HG03558 (cell line): ENCODE data around the gene SYNE2.
"Not testable (repeated sequence)": the region's sequence is repeated elsewhere in the genome, so short reads cannot be mapped to it uniquely, and the experiment has no call there.

Experiments
- ATAC-seq: cut with Tn5 transposase; IDR thresholded peaks from one replicate; pipeline ENCODE4 v1.9.1; 2021; ENCODE audit warnings: moderate number of reproducible peaks; ENCODE audit not compliant: unreplicated experiment; ENCODE audit errors: extremely low read depth

Gene SYNE2

DNA sequence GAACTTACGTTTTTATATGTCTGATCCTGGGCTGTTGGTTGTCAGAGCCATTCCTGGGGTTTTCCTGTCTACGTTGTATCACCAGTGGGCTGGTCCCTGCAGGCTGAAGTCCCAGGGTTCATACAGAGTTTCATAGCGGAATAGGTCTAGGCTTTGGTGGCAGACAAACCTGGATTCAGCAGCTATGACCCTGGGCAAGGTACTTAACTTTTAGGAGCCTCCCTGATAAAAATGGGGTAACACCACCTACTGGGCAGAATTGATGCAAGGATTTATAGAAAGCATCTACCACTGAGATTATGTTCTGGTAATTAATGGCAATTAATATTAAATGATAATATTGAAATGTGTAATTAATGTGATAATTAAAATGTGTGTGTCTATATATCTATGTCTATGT lies 141.2 kb downstream of the SYNE2 start:
- ATAC-seq, result no peak

DNA sequence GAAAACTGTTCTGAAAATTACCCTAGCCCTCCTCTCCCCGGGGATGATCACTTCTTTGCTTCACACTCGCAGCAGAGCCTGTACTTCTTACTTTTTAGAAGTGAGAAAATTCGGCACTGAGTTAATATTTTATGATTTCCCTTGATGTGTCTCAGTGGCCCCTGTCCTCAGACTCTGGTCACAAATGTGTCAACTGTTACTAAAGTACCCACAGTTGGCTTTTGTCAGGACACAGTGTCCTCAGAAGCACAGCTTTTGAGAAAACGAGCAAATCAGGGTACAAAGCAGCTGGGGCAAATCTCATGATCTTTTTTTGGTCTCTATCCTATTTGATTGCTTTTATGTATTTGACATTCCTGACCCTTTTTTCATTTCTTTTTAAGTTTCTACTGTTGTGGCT lies 142.5 kb downstream of the SYNE2 start:
- ATAC-seq, result no peak

DNA sequence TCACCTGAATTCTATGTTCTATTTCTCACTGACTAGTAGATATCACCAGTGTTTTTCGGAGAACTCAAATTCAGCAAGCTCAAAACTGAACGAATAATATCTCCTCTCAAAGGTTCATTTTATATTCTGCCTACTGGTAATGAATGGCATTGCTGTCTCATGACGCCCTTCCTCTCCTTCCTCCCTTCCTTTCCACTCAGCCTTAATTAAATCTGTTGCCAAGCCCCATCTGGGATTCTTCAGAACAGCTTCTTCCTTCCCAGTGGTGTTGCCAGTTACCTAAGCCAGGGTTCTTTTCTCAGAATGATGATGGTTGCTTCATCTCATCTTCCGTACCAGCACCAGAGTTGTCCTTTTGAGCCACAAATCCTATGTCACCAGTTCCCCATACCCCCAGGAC lies 143.2 kb downstream of the SYNE2 start:
- no peak for ATAC-seq

GRCh38 chr14:63996625-63997220 lies 143.9 kb downstream of the SYNE2 start:
- ATAC-seq, result no peak

DNA sequence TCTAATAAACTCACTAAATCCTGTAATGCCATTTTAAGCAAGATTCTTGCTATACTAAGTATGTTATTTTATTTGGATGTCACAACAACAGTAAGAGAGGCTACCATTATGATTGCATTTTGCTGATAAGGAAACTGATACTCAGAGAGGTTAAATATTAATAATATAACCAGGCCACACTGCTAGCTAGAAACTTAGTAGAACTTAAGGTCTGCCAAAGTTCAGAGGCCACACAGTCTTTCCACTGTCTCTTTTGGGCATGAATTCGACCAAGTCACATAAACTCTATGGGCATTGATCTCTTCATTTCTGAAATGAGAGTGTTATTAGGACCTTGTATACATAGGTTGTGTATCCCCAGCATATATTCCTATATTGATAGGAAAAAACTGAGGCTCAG lies 147.9 kb downstream of the SYNE2 start:
- ATAC-seq, result no peak

DNA sequence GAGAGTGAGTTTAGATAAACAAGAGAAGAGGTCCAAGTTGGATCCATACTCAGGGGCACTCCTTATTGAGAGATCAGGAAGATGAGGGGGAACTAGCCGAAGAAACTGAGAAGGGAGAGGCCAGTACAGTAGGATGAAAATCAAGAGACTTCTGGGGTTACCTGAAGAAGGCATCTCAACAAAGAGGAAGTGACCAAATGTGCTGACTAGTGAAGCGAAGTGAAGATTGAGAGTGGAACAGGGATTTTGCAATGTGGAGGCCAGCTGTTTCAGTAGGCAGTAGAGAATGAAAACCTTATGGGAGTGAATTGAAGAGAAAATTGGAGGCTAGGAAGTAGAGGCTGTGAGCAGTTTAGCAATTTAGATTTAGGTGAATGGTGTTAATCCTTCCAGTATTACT lies 153.0 kb downstream of the SYNE2 start:
- no peak for ATAC-seq

GRCh38 chr14:64008016-64008415 lies 155.2 kb downstream of the SYNE2 start:
- no peak for ATAC-seq

DNA sequence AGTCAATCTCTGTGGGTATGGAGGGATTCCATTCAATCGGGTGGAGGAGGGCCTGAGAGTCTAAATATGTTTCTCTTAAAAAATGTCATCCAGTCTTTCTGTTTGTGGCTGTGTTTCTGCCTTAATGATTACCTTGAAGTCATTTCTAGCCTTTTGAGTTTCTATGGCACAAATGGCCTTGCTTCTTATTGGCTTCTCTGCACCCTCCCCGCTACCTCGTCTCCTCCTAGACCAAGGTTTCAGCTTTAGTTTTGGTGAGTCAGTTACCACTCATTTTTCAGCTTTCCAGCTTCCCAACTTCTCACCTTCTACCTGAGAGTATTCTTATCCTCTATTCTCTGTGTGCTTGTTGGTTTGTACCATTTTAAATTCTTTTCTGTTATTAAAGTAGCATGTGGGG lies 159.2 kb downstream of the SYNE2 start:
- no peak for ATAC-seq

DNA sequence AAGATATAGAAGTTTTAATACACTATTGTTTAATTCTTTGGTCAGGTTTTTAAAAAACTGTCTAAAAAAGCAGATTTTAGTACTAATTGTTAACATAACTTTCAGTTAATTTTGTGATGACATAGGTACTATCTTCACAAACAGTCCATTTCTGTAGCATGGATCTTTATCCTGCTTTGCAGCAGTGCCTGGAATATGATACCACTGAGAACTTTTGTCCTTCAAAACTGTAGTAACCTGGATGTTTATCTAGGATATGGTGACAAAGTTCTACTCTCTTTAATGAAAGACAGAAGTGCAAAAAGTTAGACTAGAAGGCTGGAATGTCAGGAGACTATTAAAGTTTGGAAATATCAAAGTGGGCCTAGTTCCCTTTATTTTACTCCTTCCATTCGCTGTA lies 159.9 kb downstream of the SYNE2 start:
- ATAC-seq, result no peak

DNA sequence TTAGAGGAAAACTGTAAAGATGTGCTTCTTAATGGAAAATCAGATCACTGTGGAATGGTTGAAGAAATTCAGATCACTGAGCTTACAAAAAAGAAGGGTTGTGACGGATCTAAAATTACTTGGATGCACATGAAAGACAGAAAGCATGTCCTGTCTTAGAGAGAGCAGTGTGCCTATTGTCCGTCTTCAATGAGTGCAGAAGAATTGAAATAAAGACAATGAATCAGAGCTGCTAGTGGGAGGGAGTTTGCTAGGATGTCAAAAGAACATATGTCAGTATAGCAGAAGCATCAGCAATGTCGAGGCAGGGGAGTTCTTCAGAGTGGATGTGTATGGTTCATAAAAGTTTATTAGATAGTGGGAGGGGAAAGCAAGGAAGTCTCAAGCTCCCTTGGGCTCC lies 172.7 kb downstream of the SYNE2 start:
- ATAC-seq, result no peak

DNA sequence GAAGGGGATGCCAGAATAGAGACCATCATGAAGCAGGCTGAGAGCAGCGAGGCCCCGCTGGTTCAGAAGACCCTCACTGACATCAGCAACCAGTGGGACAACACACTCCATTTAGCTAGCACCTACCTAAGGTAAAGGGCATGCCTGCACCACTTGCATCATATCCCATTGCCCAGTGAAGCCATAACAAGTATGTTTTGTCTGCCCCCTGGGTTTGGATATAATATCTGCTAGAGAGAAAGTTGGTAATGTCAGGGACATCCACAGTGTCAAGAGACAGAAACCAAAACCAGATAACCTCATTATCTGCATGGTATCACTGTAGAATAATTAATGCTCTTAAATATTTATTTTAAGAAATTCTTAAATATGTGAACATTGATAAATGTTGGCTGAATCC lies 173.8 kb downstream of the SYNE2 start:
- no peak for ATAC-seq

- no peak for ATAC-seq
These were observed 182.3 kb downstream of the SYNE2 start for GRCh38 chr14:64035143-64035542.

DNA sequence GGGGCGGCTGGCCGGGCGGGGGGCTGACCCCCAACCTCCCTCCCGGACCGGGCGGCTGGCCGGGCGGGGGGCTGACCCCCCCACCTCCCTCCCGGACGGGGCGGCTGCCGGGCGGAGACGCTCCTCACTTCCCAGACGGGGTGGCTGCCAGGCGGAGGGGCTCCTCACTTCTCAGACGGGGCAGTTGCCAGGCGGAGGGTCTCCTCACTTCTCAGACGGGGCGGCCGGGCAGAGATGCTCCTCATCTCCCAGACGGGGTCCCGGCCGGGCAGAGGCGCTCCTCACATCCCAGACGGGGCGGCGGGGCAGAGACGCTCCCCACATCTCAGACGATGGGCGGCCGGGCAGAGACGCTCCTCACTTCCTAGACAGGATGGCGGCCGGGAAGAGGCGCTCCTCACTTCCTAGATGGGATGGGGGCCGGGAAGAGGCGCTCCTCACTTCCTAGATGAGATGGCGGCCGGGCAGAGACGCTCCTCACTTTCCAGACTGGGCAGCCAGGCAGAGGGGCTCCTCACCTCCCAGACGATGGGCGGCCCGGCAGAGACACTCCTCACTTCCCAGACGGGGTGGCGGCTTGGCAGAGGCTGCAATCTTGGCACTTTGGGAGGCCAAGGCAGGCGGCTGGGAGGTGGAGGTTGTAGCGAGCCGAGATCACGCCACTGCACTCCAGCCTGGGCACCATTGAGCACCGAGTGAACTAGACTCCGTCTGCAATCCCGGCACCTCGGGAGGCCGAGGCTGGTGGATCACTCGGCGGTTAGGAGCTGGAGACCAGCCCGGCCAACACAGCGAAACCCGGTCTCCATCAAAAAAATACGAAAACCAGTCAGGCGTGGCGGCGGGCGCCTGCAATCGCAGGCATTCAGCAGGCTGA lies 185.3 kb downstream of the SYNE2 start:
- ATAC-seq, result not testable (repeated sequence)

DNA sequence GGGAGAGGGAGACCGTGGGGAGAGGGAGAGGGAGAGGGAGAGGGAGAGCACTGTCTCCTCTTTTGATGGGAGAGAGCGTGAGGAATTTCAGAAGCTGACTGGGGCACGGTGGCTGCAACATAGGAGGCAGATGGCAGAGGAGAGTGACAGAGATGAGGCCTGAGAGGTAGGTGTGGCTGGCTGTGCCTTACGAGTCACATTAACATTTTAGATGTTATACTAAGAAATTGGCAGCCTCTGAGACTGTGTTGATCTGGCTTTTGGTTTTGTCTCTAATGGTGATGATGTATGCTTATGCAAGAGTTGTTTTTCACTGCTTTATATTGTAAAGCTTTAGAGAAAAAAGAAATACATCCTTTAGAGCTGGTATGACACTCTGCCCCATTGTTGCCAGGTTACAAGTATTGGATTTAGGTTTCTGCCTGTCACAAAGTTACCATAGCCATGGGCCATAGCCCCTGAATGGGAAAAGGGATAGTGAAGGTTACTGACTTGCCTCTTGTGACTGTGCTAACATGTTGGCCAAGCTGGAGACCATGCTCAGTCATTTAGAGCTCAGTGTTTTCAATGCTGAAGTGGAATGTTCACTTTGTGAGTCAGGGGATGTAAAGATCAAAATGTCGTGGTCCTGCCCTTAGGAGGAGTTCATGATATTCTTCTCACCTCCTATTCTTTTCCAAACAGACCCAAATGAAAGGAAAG lies 186.2 kb downstream of the SYNE2 start:
- ATAC-seq, result no peak

DNA sequence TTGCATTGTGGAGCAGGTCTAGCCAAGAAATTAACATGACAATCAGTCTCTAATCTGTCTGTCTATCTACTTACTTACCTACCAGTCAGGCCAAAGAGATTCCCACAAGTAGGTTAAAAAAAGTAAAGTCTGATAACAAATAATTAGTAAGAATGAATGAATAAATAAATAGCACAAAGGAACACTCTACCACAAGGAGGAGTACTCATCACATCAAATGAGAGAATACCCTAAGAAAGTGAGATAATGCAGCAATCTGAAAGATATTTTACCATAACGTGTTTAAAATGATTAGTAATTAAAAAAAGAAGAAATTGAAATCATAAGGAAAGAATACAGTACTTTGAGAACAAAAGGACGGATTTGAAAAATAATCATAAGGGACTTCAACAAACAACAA lies 187.2 kb downstream of the SYNE2 start:
- ATAC-seq, result no peak

DNA sequence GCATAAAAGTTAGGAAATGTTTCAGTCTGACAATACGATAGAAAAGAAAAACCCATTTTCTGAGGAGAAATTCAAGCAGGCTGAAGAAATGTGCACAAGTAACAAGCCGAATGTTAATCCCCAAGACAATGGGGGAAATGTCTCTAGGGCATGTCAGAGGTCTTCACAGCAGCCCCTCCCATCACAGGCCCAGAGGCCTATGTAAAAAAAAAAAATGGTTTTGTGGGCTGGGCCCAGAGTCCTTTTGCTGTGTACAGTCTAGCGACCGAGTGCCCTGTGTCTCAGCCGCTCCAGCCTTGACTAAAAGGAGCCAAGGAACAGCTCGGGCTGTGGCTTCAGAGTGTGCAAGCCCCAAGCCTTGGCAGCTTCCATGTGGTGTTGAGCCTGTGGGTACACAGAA lies 190.5 kb downstream of the SYNE2 start:
- not testable (repeated sequence) for ATAC-seq

DNA sequence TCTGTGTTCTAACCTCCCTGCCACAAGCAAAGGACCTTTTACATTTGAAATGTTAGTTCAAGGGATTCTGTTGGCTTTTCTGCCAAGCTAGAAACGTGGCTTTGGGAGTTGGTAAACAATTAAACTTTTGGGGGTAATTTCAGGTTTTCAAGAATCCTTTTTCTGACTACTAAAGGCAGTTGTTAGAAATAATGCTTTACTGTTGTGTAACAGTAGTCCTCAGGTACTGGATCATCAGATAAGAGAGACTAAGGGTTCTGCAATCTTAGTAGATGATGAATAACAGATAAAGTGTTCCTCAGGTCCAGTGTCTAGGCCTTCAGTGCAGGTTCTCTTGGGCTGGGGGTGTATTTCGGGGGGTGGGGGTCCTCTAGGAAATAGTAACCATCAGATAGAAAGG lies 192.3 kb downstream of the SYNE2 start:
- ATAC-seq, result no peak

GRCh38 chr14:64049616-64050381 lies 197.0 kb downstream of the SYNE2 start:
- ATAC-seq, result no peak

- no peak for ATAC-seq
These were observed 201.2 kb downstream of the SYNE2 start for GRCh38 chr14:64053694-64054669.
